OCI-M1 (cell line): Measurements from ENCODE around the gene ARAP1.

ENCODE experiments used
- DNase-seq: peaks from one replicate; lab custom pipeline; 2025; lab: John Stamatoyannopoulos, UW

The ARAP1 gene

GRCh38 chr11:72743321-72744221, 8.6 kb downstream of the ARAP1 start:
- no peak for DNase-seq

- DNase-seq, result no peak
Observed at GRCh38 chr11:72742513-72743320, 9.5 kb downstream of the ARAP1 start.

- DNase-seq, result peak; percentile 86
Observed at GRCh38 chr11:72741849-72742512, 10.2 kb downstream of the ARAP1 start.

GRCh38 chr11:72741429-72741833, 10.8 kb downstream of the ARAP1 start:
- DNase-seq, result peak; percentile 100

- DNase-seq, result no peak
Observed at GRCh38 chr11:72740562-72741428, 11.4 kb downstream of the ARAP1 start.

GRCh38 chr11:72740060-72740424, 12.2 kb downstream of the ARAP1 start:
- DNase-seq, result no peak

GRCh38 chr11:72739240-72740059, 12.8 kb downstream of the ARAP1 start:
- no peak for DNase-seq

GRCh38 chr11:72738199-72739141, 13.7 kb downstream of the ARAP1 start:
- DNase-seq, result peak; percentile 89

GRCh38 chr11:72737336-72737735, 14.9 kb downstream of the ARAP1 start:
- DNase-seq, result no peak

GRCh38 chr11:72736452-72737069, 15.6 kb downstream of the ARAP1 start:
- peak; percentile 97 for DNase-seq

- peak; percentile 83 for DNase-seq
Observed at GRCh38 chr11:72735495-72736027, 16.6 kb downstream of the ARAP1 start.

GRCh38 chr11:72732329-72732728, 19.9 kb downstream of the ARAP1 start:
- no peak for DNase-seq

- DNase-seq, result no peak
Observed at GRCh38 chr11:72730737-72731136, 21.5 kb downstream of the ARAP1 start.

- no peak for DNase-seq
Observed at GRCh38 chr11:72730243-72730642, 22.0 kb downstream of the ARAP1 start.

GRCh38 chr11:72727521-72727920, 24.7 kb downstream of the ARAP1 start:
- no peak for DNase-seq

GRCh38 chr11:72726266-72727220, 25.7 kb downstream of the ARAP1 start:
- DNase-seq, result no peak

GRCh38 chr11:72725724-72726028, 26.5 kb downstream of the ARAP1 start:
- no peak for DNase-seq
